Left lung (tissue), 10 donors: Measurements from ENCODE around the gene MBP. TPM values are rescaled to one million over a fixed set of nuclear protein-coding genes. Genes with fewer than 3 reads are reported as not detected.
A peak's percentile ranks its signal among the peaks of the same experiment; 100 is the strongest.

Source experiments
- ATAC-seq: fragments of 200-7000 bp; cut with Tn5 transposase; one replicate; pipeline ENCODE4 v1.9.1; 2020; ENCODE audit warnings: moderate library complexity
- DNase-seq, 4 donors: peaks; one replicate each; pipeline ENCODE4 v3.0.0-alpha.2; 2013 to 2020
- H3K27ac ChIP-seq, 2 donors: fragments of 200-600 bp; sonication (generic) in 1 of 2; one replicate each; pipeline versions ENCODE4 v1.5.0 to v1.8.0; 2020 to 2021
- H3K27me3 ChIP-seq, 2 donors: fragments of 200-600 bp; sonication (generic) in 1 of 2; one replicate each; pipeline versions ENCODE4 v1.5.0 to v1.8.0; 2020 to 2021
- H3K36me3 ChIP-seq, 2 donors: fragments of 200-600 bp; sonication (generic) in 1 of 2; one replicate each; pipeline versions ENCODE4 v1.5.0 to v1.8.0; 2020 to 2021
- H3K4me1 ChIP-seq, 2 donors: fragments of 200-600 bp; one replicate each; pipeline ENCODE4 v1.8.0; 2021
- H3K4me3 ChIP-seq, 2 donors: fragments of 200-600 bp; sonication (generic) in 1 of 2; one replicate each; pipeline versions ENCODE4 v1.5.0 to v1.8.0; 2020 to 2021; ENCODE audit warnings: mild to moderate bottlenecking in 1 of 2
- H3K9me3 ChIP-seq, 2 donors: fragments of 200-600 bp; sonication (generic) in 1 of 2; one replicate each; pipeline versions ENCODE4 v1.5.0 to v1.8.0; 2020 to 2021
- CTCF ChIP-seq, 2 donors: fragments of 200-600 bp; sonication (generic) in 1 of 2; IDR thresholded peaks; one replicate each; pipeline versions ENCODE4 v1.5.0 to v1.8.0; 2021; ENCODE audit warnings: antibody characterized with exemption in 2 of 2
- intact Hi-C, 2 donors: fragments of 100-400 bp; cut with DNase I; formaldehyde crosslinking; loops; one replicate each; pipeline versions ENCODE4 v1.11.2 to v1.14.2; 2022
- polyA plus RNA-seq, 6 donors: library from polyadenylated mRNA; unstranded; fragments of 120-200 nt; gene quantifications; one replicate each; pipeline ENCODE4 v1.2.1, GENCODE V29; 2013; ENCODE audit not compliant: insufficient read length in 6 of 6
- total RNA-seq, 2 donors: library from RNA; stranded (reverse); fragmentation: NEBNext Ultra II Directional; extraction: Animal tissue kit (Norgen Biotek cat#: 25700); gene quantifications; one replicate each; pipeline ENCODE4 v1.2.1, GENCODE V29; 2021
- donor health status: DM: no; HTN: yes; CAD: no.
- donor health status: DM: no; HTN: no; CAD: no.

MBP gene
- total and polyA plus RNA-seq, 8 donors, result 8.8 to 56.7 (median 10.8) TPM

GRCh38 chr18:76960528-76961035, 172.0 kb downstream of the MBP start:
- no peak overlapping the region for H3K4me3 ChIP-seq
- DNase-seq, result no peak
- ATAC-seq, result no peak
- intact Hi-C loops, result no loop called here
- peaks cover 4 to 13% of the 10 kb centered on the region in 2 donors for H3K4me1 ChIP-seq
- no peaks in the 10 kb centered on the region for H3K27me3 ChIP-seq
- peaks cover 0 to 56% of the 10 kb centered on the region in 2 donors for H3K36me3 ChIP-seq
- H3K27ac ChIP-seq, result no peak overlapping the region
- no peak for TF ChIP-seq CTCF (IDR thresholded peaks at IDR 0.05)
- no peaks in the 10 kb centered on the region for H3K9me3 ChIP-seq

GRCh38 chr18:76959605-76960004, 173.0 kb downstream of the MBP start:
- H3K27ac ChIP-seq, result no peak overlapping the region
- DNase-seq, result no peak
- TF ChIP-seq CTCF (IDR thresholded peaks at IDR 0.05), result no peak
- H3K36me3 ChIP-seq, result peaks cover 0 to 53% of the 10 kb centered on the region in 2 donors
- peaks cover 4 to 13% of the 10 kb centered on the region in 2 donors for H3K4me1 ChIP-seq
- intact Hi-C loops, result no loop called here
- no peaks in the 10 kb centered on the region for H3K9me3 ChIP-seq
- H3K4me3 ChIP-seq, result no peak overlapping the region
- H3K27me3 ChIP-seq, result no peaks in the 10 kb centered on the region
- ATAC-seq, result peak; percentile 22

GRCh38 chr18:76958692-76959341, 173.8 kb downstream of the MBP start:
- ATAC-seq, result peak; percentile 58
- Histone ChIP-seq H3K9me3 (no peaks in the 10 kb centered on the region), H3K36me3 (peaks cover 0 to 53% of the 10 kb centered on the region in 2 donors), H3K27me3 (no peaks in the 10 kb centered on the region), H3K27ac (no peak overlapping the region), H3K4me1 (peaks cover 7 to 17% of the 10 kb centered on the region in 2 donors), H3K4me3 (no peak overlapping the region)
- peak in 1 of 4 donors; percentile 58 for DNase-seq
- no peak for TF ChIP-seq CTCF (IDR thresholded peaks at IDR 0.05)
- intact Hi-C loops, result no loop called here

GRCh38 chr18:76957384-76958355, 174.9 kb downstream of the MBP start:
- DNase-seq, result no peak
- peaks cover 0 to 56% of the 10 kb centered on the region in 2 donors for H3K36me3 ChIP-seq
- peaks cover 13 to 28% of the 10 kb centered on the region in 2 donors for H3K4me1 ChIP-seq
- H3K27ac ChIP-seq, result no peak overlapping the region
- no peak overlapping the region for H3K4me3 ChIP-seq
- H3K27me3 ChIP-seq, result no peaks in the 10 kb centered on the region
- ATAC-seq, result no peak
- TF ChIP-seq CTCF (IDR thresholded peaks at IDR 0.05), result no peak
- H3K9me3 ChIP-seq, result no peaks in the 10 kb centered on the region
- intact Hi-C loops, result no loop called here

GRCh38 chr18:76956648-76957047, 175.9 kb downstream of the MBP start:
- Histone ChIP-seq H3K4me3 (no peak overlapping the region), H3K4me1 (peaks cover 13 to 30% of the 10 kb centered on the region in 2 donors), H3K36me3 (peaks cover 0 to 64% of the 10 kb centered on the region in 2 donors), H3K27ac (no peak overlapping the region), H3K9me3 (no peaks in the 10 kb centered on the region), H3K27me3 (no peaks in the 10 kb centered on the region)
- intact Hi-C loops, result no loop called here
- ATAC-seq (no peak), DNase-seq (no peak)
- no peak for TF ChIP-seq CTCF (IDR thresholded peaks at IDR 0.05)
